IPS-18c (cell line): ENCODE data around the gene RTN4.

Experiments used
- H3K4me3 ChIP-seq: 2 replicates; pipeline ENCODE4 v1.7.0; 2013; ENCODE audit warnings: low read depth, mild to moderate bottlenecking, low read length, moderate library complexity; ENCODE audit not compliant: insufficient read depth
- H3K9me3 ChIP-seq: one replicate; pipeline ENCODE4 v1.6.1; 2013; ENCODE audit warnings: mild to moderate bottlenecking, low read length, moderate library complexity; ENCODE audit not compliant: control insufficient read depth, insufficient read depth

The RTN4 gene

DNA sequence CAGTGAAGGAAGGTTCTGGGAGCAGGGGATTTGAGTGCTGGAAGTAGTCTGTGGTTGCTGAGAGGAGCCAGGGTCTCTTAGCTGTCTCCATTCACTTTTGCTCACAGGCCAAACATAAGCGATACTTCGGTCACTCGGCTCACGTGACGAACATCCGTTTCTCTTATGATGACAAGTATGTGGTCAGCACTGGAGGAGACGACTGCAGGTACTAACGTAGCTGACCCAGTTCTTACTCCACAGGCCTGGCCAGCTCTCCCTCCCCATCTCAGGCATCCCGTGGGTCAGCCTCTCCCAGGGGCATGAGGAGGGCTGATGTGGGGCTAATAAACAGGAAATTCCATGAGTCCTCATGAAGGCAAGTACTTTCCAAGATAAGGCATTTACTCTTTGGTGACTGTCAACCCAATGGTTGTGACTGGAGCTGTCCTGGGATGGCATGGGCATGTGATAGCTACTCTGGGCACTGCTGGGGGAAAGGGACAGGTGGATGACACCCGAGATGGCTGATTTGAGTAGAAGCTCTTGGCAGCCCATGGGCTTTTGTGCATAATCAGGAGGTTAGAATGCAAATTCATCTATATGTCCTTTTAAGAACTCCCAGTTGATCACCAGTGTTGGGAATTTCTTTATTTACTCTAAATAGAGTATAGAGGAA is 81.6 kb downstream of the RTN4 start:
- H3K9me3 ChIP-seq = no peaks in the 10 kb centered on the region
- H3K4me3 ChIP-seq = no peak overlapping the region

DNA sequence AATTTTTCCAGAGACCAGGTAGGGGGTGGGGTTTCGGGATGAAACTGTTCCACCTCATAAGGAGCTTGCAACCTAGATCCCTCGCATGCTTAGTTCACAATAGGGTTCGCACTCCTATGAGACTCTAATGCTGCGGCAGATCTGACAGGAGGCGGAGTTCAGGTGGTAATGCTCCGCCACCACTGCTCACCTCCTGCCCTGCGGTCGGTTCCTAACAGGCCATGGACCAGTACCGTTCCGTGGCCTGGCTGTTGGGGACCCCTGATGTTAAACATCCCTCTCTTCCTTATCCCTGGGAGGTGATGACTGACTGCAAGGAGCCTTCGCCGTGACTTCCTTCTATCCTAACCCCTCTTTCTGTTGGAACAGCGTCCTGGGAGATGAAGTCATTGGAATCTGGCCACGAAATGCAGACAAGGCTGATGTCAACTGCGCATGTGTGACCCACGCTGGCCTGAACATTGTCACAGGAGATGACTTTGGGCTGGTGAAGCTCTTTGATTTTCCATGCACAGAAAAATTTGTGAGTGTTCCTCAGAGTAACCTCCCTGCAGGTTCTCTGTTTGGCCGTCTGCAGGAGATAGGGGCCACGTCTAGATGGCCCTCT is 82.4 kb downstream of the RTN4 start:
- Histone ChIP-seq H3K9me3 (no peaks in the 10 kb centered on the region), H3K4me3 (no peak overlapping the region)

DNA sequence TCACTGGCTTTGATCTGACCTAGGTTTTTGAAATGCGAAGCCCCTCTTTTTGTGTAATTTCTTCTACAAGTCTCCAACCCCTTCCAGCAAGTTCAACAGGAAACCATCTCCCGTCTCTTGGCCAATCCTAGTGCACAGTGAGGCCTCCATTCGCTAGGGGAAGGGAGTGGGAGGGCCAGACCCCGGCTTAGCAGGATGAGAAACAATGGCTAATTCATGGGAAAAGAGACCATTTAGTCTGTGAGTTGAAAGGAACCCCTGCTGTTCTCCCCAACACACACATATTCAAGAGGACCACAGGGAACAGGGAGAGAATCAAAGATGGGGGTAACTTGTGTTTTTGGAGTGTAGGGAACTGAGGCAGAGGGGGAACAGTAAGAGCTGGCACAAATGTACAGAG is 83.0 kb downstream of the RTN4 start:
- Histone ChIP-seq H3K4me3 (no peak overlapping the region), H3K9me3 (no peaks in the 10 kb centered on the region)

DNA sequence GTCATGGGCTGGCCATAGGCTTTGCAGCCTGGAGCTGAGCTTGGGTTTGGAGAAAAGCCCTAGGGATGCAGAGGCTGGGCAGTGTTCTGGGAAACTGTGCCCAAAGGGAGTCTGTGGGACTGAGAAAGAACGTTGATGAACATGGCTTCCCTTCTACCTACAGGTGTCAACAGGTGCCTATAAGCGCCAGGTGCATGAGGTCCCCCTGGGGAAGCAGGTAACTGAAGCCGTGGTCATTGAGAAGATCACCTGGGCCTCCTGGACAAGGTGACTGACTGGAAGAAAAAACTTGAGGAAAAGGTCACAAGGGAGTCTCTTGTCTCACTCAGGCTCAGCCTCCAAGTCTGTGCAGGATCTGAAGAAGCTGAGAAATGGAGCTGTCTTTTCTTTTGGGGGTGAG is 83.4 kb downstream of the RTN4 start:
- no peaks in the 10 kb centered on the region for H3K9me3 ChIP-seq
- no peak overlapping the region for H3K4me3 ChIP-seq

DNA sequence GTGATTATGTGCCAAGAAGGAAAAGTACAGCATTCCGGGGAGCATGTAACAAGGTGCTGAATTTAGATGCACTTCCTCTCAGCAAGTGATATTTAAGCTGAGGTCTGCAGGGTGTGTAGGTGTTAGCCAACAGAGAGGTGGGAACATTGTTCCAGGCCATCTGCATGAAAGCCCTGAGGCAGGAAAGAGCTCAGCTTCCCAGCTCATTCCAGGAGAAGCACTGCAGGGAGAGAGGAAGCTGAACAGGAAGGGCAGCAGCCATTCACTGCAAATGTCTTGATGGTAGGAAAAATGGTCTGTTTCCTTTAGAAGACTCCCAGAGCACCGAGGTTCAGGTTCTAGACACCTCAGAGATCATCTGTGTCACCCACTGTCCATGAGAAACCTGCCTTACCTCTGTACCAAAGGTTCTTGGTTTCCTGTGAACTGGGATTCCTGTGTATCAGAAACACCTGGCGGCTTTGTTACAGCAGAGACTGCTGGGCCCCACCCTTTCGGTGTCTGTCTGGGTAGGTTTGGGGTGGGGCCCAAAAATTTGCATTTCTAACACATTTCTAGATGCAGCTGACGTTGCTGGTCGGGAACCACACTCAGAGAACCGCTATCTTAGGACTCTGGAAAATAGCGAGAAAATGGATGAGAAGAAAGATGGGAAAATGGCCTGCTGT is 84.0 kb downstream of the RTN4 start:
- no peak overlapping the region for H3K4me3 ChIP-seq
- H3K9me3 ChIP-seq = no peaks in the 10 kb centered on the region

DNA sequence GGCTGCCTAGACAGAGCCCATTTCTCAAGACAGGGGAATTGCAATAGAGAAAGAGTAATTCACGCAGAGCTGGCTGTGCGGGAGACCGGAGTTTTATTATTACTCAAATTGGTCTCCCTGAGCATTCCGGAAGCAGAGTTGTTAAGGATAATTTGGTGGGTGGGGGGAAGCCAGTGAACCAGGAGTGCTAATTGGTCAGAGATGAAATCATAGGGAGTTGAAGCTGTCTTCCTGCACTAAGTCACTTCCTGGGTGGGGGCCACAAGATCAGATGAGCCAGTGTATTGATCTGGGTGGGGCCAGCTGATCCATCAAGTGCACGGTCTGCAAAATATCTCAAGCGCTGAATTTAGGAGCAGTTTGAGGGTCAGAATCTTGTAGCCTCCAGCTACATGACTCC is 84.8 kb downstream of the RTN4 start:
- no peaks in the 10 kb centered on the region for H3K9me3 ChIP-seq
- H3K4me3 ChIP-seq = no peak overlapping the region

DNA sequence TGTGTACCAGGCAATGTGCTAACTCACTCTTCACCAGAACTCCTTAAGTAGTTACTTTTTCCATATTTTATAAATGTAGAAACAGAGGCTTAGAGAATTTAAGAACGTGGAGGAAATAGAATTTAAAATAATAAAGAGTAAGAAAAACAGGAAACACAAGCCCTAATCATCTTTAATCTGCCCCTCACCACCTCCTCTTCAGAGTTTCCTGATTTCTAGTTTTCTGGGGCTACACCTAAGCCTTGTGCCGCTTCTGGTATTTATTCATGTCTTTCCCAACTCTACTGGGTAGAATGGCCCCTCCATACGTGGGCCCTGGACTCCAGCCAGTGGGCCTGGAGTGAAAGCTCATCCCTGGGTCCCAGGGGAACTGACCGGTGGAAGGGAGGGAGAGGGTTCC is 85.4 kb downstream of the RTN4 start:
- no peaks in the 10 kb centered on the region for H3K9me3 ChIP-seq

DNA sequence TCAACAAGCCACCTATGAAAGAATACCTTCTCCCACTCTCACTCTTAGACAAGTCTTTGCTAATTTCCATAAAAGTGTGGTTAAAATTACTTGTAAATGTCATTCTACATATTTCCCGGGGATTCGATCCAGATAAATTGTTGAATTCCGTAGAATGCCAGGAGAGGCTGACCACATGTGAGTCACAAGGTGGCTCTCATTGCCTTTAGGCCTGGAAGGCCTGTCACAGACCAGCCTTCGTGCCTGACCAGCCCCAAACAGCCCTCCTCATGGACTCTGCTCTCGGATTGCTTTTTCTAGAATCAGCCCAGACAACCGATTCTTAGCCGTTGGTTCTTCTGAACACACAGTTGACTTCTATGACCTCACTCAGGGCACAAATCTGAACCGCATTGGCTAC is 86.0 kb downstream of the RTN4 start:
- no peaks in the 10 kb centered on the region for H3K9me3 ChIP-seq
- H3K4me3 ChIP-seq = no peak overlapping the region

More for the DNA sequence above, 85.4 kb downstream of the RTN4 start:
- H3K4me3 ChIP-seq = no peak overlapping the region

DNA sequence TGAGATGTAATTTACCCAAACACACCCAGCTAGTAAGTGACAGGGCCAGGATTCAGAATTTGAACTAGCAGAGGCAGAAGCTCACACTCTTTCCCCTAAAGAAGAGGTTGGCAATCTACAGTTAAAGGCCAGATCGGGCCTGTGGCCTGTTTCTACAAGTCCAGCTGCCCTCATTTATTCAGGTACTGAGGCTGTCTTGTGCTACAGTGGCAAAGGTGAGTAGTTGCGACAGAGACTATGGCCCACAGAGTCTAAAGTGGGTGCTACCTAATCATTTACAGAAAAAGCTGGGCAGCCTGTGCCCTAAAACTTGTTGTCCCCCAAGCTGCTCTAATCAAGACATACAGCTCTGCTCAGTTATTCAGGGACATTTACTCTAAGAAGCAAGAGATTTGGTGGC is 86.8 kb downstream of the RTN4 start:
- Histone ChIP-seq H3K9me3 (no peaks in the 10 kb centered on the region), H3K4me3 (no peak overlapping the region)

DNA sequence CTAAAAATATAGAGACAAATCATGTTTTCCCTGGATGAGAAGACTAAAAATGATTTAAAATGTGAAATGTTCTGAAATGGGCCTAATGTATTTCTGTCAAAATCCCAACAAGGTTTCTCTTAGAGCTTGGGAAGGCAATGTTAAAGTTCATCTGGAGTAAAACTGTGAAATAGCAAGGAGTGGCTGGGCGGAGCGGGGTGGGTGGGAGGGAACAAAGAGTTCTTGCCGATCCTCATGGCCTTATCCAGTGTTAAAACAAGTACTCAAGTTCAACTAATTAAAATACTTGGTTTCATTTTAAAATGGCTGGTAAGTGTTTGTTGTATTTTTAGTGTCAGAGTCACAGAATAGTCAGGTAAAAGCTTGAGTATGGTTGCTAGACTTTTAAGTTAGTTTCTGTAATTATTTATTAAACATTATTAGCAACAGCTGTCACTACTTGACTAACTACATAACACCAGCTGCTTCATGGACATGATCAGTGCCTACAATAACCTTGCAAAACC is 87.3 kb downstream of the RTN4 start:
- Histone ChIP-seq H3K4me3 (no peak overlapping the region), H3K9me3 (no peaks in the 10 kb centered on the region)

DNA sequence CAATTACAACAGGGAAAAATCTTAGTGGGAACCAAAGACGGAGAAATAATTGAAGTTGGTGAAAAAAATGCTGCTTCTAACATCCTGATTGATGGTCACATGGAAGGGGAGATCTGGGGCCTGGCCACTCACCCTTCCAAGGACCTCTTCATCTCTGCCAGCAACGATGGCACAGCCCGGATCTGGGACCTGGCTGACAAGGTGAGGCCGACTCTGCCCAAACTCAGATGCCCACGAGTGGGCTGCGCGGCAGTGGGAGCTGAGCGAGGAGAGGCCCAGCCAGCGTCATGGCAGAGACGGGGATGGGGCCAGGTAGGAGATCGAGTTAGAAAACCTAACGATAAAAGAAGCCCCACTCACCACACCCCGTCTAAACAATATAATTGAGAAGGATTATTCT is 87.7 kb downstream of the RTN4 start:
- Histone ChIP-seq H3K9me3 (no peaks in the 10 kb centered on the region), H3K4me3 (no peak overlapping the region)

DNA sequence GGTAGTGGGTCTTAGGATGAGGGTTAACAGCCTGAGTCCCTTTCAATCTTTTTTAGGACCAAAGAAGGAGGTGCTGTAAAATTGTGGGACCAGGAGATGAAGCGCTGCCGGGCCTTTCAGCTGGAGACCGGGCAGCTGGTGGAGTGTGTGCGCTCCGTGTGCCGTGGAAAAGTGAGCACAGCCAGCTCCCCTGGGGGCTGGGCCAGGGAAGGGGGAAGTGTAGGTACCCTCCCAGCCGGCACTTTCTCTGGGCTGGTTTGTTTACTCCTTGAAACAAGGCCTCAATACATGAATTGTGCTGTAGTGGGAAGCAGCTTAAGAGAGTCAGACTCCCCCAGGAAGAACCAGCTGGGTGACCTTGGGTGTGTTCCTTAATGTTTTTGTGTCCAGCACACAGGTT is 90.1 kb downstream of the RTN4 start:
- Histone ChIP-seq H3K4me3 (no peak overlapping the region), H3K9me3 (no peaks in the 10 kb centered on the region)

DNA sequence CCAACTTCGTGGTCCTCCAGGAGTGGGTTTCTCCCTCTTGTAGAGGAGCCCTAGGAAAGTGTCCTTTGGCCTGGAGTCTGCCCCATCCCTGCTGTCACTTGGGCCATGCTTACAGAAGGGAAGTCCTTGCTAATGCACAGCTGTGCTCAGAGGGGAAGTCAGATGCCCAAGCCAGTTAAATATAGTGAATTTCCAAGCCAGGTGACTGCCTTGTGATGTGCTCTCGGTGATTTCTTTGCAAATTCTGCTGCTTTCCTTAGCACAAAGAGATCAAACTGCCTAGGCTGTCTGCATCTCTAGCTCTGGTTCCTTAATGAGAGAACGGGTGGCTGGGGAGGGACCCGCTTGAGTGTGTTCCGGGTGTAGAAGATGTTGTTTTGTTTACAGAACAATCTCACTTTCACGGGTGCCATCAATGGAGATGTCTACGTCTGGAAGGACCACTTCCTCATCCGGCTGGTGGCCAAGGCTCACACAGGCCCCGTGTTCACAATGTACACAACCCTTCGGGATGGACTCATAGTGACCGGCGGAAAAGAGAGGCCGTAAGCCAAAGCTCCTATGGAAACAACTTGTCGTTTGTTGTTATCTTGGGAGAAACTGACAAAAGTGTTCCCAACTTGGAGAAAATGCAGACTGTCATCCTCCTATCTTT is 91.4 kb downstream of the RTN4 start:
- H3K9me3 ChIP-seq = no peaks in the 10 kb centered on the region
- no peak overlapping the region for H3K4me3 ChIP-seq

DNA sequence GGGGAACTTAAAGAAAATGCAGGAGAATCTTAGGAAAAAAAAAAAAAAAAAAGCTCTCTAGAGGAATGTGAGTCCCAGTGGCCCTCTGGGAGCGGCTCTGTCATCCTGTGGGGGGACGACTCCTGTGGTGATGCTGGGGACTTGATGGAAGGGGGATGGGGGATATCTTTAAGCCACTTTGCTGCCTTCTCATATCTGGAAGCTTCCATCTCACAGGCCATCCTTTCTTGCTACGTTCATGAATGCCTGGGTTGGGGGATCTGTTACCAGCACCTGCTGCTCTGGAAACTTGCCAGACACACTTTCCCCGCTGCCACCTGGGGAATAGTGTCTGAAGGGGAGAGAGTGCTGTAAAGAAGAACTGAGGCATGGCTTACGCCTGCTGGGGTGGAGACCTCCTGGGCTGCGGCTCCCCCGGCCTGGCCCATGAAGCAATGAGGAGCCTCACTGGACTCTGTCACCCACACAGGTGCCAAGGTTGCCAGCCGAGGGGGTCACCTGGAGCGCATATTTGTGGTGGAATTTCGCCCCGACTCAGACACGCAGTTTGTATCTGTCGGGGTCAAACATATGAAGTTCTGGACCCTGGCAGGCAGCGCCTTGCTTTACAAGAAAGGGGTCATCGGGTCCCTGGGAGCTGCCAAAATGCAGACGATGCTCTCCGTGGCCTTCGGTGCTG is 92.8 kb downstream of the RTN4 start:
- no peaks in the 10 kb centered on the region for H3K9me3 ChIP-seq

DNA sequence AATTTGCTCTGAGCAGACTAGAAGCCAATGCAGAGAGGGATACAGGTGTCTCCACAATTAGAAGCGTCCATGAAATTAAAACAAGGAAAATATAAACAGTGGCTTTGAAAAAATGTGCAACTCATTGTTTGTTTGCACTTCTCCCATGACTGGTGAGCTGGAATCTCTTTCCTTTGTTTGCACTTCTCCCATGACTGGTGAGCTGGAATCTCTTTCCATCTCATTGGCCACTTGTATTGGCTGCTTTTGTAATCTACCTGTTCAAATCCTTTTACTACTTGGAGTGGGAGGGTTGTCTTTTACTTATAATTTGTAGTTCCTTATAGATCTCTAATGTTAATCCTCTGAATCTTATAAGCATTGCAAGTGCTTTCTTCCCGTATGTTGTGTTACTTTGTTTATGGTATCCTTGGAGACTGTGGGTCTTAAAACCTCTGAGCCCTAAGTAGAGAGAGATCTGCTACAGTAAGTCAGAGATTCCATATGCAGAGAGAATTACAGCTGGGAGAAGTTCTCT is 94.1 kb downstream of the RTN4 start:
- H3K9me3 ChIP-seq = no peaks in the 10 kb centered on the region
- no peak overlapping the region for H3K4me3 ChIP-seq

More for the DNA sequence above, 92.8 kb downstream of the RTN4 start:
- no peak overlapping the region for H3K4me3 ChIP-seq

DNA sequence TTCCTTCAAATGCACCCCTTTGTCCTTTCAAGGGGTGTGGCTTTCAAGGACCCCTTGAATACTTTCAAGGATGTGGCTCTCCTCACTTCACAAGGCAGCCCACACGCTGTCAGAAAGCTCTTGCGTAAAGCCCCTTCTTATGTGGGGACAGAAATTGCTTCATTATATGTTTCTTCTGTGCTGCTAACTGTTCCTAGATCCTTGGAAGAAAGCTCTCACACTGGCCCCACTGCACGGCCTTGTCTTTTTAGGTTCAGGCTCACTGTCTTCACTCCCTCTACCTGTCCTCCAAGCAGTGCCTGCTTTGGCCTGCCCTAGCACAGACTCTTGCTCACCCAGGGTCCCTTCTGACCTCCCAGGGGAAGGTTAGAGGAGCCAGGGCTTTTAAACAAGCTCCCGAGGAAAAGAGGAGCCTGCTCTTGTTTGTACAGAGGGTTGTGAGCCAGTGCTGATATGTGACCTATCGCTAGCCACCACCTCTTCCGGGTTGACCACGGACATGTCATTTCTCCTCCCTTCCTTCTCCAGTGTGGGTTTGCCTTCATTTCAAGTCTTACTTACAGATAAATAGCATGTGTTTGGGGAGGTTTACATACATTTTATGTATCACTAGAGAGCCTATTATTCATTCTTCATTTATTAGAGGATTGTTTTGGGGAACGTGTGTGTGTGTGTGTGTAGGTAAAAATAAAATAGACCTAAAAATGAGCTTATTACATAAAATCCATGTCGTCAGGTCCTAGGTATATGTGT is 94.7 kb downstream of the RTN4 start:
- no peak overlapping the region for H3K4me3 ChIP-seq
- no peaks in the 10 kb centered on the region for H3K9me3 ChIP-seq
